ENCODE data around the gene APOL1. TPM values are rescaled to one million over a fixed set of nuclear protein-coding genes. Genes with fewer than 3 reads are reported as not detected.

Gene APOL1
- total and polyA plus RNA-seq, 2 of the 4 experiments (the other 2 are of a cell fraction): 0.36 to 0.77 TPM

- Histone ChIP-seq H2AK9ac (replicated peaks; ENCODE audit: low read depth, low read length, poor library complexity) (peak overlapping the region; percentile 96), H2BK120ac (ENCODE audit: low read depth, low read length) (peak overlapping the region; percentile 70), H4K91ac (ENCODE audit: insufficient read depth, low read depth, low read length) (peak overlapping the region; percentile 77), H3K79me1 (ENCODE audit: low read depth in 1 of 2, low read length in 2 of 2) (peaks cover 4 to 42% of the 10 kb centered on the region in 2 experiments), H4K5ac (ENCODE audit: low read depth, low read length) (peak overlapping the region; percentile 56; the same call in 1 of the 2 replicates), H4K8ac (ENCODE audit: low read depth in 2 of 2, low read length in 2 of 2) (peak overlapping the region; percentile 8 to 95; a peak in 3 of 4 replicates), H3K23ac (ENCODE audit: low read depth, low read length) (peak overlapping the region; percentile 93), H3K9me1 (ENCODE audit: insufficient read depth, low read length) (peaks cover 12% of the 10 kb centered on the region), H3K27me3 (ENCODE audit: control insufficient read depth, insufficient read depth, low read length) (no peaks in the 10 kb centered on the region), H3K4me3 (ENCODE audit: insufficient read depth, low read depth, low read length) (peak overlapping the region; percentile 65), H3K56ac (ENCODE audit: extremely low read depth, insufficient read depth, low read length) (peak overlapping the region; percentile 92), H3K4me1 (ENCODE audit: control insufficient read depth, insufficient read depth, low read length) (peaks cover 19% of the 10 kb centered on the region), H4K20me1 (ENCODE audit: insufficient read depth, low read length) (0 out of 2 replicates have a peak, but pooled peaks cover 6% of the 10 kb centered on the region), H3K4me2 (ENCODE audit: low read depth, low read length) (peak overlapping the region; percentile 95), H2BK5ac (ENCODE audit: low read depth, low read length, poor library complexity, severe bottlenecking) (peak overlapping the region; percentile 91), H3K9ac (ENCODE audit: low read depth, low read length) (peak overlapping the region; percentile 86), H2AK5ac (ENCODE audit: low read depth, low read length) (peak overlapping the region; percentile 67), H3K9me3 (ENCODE audit: control insufficient read depth, insufficient read depth, low read length) (no peaks in the 10 kb centered on the region), H3K36me3 (ENCODE audit: control insufficient read depth, insufficient read depth, low read length) (peaks cover 3% of the 10 kb centered on the region; the same call in 1 of the 2 replicates), H2BK20ac (ENCODE audit: low read depth, low read length) (peak overlapping the region; percentile 38; the same call in 1 of the 2 replicates), H3K4ac (ENCODE audit: low read depth, low read length) (peak overlapping the region; percentile 92), H2BK15ac (ENCODE audit: low read depth, low read length) (peak overlapping the region; percentile 92; the same call in 1 of the 3 replicates), H2AFZ (replicated peaks; ENCODE audit: low read length, poor library complexity) (peak overlapping the region; percentile 92), H3K14ac (replicated peaks; ENCODE audit: low read depth, low read length) (peak overlapping the region; percentile 99), H3K27ac (ENCODE audit: insufficient read depth, low read length) (peak overlapping the region; percentile 73), H3K18ac (ENCODE audit: low read depth, low read length) (peak overlapping the region; percentile 87)
- DNase-seq (no peak), ATAC-seq (ENCODE audit: low read depth) (peak; percentile 3; the same call in 1 of the 2 replicates)
- in situ Hi-C loops (cut with MboI; ENCODE audit: low sequenced_read_pairs): no loop called here
- no TSS peak for BruUV-seq (replicated peaks)
- WGBS, 2 experiments (ENCODE audit: extremely low coverage in 2 of 2, insufficient read length in 1 of 2): 20% methylated on average over 1 of the region's 5 CpGs; no CpG with 5 or more reads in 1 of the 2 experiments
- POLR2A ChIA-PET (ENCODE audit: unreplicated experiment): interaction anchor here (1.3 kb wide), 1 partner anchor 244 kb away, joined by 5 read pairs; the partner anchor contains the start of gene TXN2
- CTCF ChIA-PET: interaction anchor here (0.6 to 3.0 kb wide), 7 partner anchors 11 to 43 kb away, joined by 3 to 8 read pairs (median 3); partner anchors contain the start of gene APOL4
- intact Hi-C loops (cut with micrococcal nuclease): loop anchor here (2.0 to 5.0 kb wide), 2 partner anchors 39 to 42 kb away; no protein-coding TSS in a partner anchor
- dilution Hi-C loops (cut with HindIII; ENCODE audit: low sequenced_read_pairs, unreplicated experiment): no loop called here
- no peak for TF ChIP-seq CHD1 (IDR thresholded peaks at IDR 0.05; ENCODE audit: low read depth, low read length)
- TF ChIP-seq, protein P1, sequence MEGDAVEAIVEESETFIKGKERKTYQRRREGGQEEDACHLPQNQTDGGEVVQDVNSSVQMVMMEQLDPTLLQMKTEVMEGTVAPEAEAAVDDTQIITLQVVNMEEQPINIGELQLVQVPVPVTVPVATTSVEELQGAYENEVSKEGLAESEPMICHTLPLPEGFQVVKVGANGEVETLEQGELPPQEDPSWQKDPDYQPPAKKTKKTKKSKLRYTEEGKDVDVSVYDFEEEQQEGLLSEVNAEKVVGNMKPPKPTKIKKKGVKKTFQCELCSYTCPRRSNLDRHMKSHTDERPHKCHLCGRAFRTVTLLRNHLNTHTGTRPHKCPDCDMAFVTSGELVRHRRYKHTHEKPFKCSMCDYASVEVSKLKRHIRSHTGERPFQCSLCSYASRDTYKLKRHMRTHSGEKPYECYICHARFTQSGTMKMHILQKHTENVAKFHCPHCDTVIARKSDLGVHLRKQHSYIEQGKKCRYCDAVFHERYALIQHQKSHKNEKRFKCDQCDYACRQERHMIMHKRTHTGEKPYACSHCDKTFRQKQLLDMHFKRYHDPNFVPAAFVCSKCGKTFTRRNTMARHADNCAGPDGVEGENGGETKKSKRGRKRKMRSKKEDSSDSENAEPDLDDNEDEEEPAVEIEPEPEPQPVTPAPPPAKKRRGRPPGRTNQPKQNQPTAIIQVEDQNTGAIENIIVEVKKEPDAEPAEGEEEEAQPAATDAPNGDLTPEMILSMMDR (conservative IDR thresholded peaks at IDR 0.05; ENCODE audit: low read depth, low read length): no peak
- no peak for TF ChIP-seq CEBPB (IDR thresholded peaks at IDR 0.05; ENCODE audit: low read depth, low read length)
- no peak for TF ChIP-seq USF2 (IDR thresholded peaks at IDR 0.05; ENCODE audit: low read depth, low read length)
- no peak for TF ChIP-seq MAZ (IDR thresholded peaks at IDR 0.05; ENCODE audit: borderline replicate concordance, low read depth, low read length)
- no peak for TF ChIP-seq NFE2L2 (IDR thresholded peaks at IDR 0.05; ENCODE audit: low read depth, low read length)
- no peak for TF ChIP-seq POLR2A (IDR thresholded peaks at IDR 0.05; ENCODE audit: low read depth, low read length)
- no peak for TF ChIP-seq RAD21 (IDR thresholded peaks at IDR 0.05; ENCODE audit: low read length)
- TF ChIP-seq BHLHE40 (IDR thresholded peaks at IDR 0.05; ENCODE audit: low read depth, low read length): no peak
- no peak for TF ChIP-seq SMC3 (IDR thresholded peaks at IDR 0.05; ENCODE audit: low read depth, low read length)
- no peak for TF ChIP-seq FOS (IDR thresholded peaks at IDR 0.05; ENCODE audit: low read depth, low read length)
- no peak for TF ChIP-seq RCOR1 (IDR thresholded peaks at IDR 0.05; ENCODE audit: insufficient replicate concordance, low read length)
- TF ChIP-seq, protein P2, sequence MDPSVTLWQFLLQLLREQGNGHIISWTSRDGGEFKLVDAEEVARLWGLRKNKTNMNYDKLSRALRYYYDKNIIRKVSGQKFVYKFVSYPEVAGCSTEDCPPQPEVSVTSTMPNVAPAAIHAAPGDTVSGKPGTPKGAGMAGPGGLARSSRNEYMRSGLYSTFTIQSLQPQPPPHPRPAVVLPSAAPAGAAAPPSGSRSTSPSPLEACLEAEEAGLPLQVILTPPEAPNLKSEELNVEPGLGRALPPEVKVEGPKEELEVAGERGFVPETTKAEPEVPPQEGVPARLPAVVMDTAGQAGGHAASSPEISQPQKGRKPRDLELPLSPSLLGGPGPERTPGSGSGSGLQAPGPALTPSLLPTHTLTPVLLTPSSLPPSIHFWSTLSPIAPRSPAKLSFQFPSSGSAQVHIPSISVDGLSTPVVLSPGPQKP (IDR thresholded peaks at IDR 0.05; ENCODE audit: borderline replicate concordance, low read depth, low read length): no peak
These were observed 14.4 kb upstream of the APOL1 start for GRCh38 chr22:36238373-36239149.

All from IMR-90 (cell line).